HFF-Myc (cell line): ENCODE results near the gene ATPAF2.
A peak's percentile ranks its signal among the peaks of the same experiment; 100 is the strongest.

Experiments used
- DNase-seq: peaks from one replicate; pipeline ENCODE4 v3.0.0-alpha.2; 2011; ENCODE audit warnings: low read depth; ENCODE audit errors: extremely low read depth
- H3K4me3 ChIP-seq: replicated peaks from 2 replicates; pipeline ENCODE4 v1.5.1; 2011; ENCODE audit warnings: low read depth, mild to moderate bottlenecking, control low read depth, low read length
- CTCF ChIP-seq: IDR thresholded peaks from 2 replicates; pipeline ENCODE4 v1.5.1; 2012; ENCODE audit warnings: mild to moderate bottlenecking, low read depth, low read length, control low read depth; ENCODE audit errors: missing control alignments

The ATPAF2 gene

GRCh38 chr17:18031955-18032354 lies 7.0 kb downstream of the ATPAF2 start:
- TF ChIP-seq CTCF = no peak
- H3K4me3 ChIP-seq = no peak overlapping the region
- DNase-seq = no peak

- no peak for TF ChIP-seq CTCF
- no peak for DNase-seq
- no peak overlapping the region for H3K4me3 ChIP-seq
Measured at GRCh38 chr17:18028952-18029540, 9.9 kb downstream of the ATPAF2 start.

- TF ChIP-seq CTCF = no peak
- no peak for DNase-seq
- H3K4me3 ChIP-seq = no peak overlapping the region
Measured at GRCh38 chr17:18028114-18028951, 10.6 kb downstream of the ATPAF2 start.

- no peak for TF ChIP-seq CTCF
- DNase-seq = no peak
- H3K4me3 ChIP-seq = no peak overlapping the region
Measured at GRCh38 chr17:18027280-18027679, 11.7 kb downstream of the ATPAF2 start.

- no peak overlapping the region for H3K4me3 ChIP-seq
- DNase-seq = peak; percentile 53
- TF ChIP-seq CTCF = no peak
Measured at GRCh38 chr17:18025945-18026776, 12.8 kb downstream of the ATPAF2 start.

GRCh38 chr17:18025241-18025944 lies 13.6 kb downstream of the ATPAF2 start:
- no peak overlapping the region for H3K4me3 ChIP-seq
- no peak for DNase-seq
- no peak for TF ChIP-seq CTCF
